ENCODE measurements around the gene RNASEH2C.

DNA sequence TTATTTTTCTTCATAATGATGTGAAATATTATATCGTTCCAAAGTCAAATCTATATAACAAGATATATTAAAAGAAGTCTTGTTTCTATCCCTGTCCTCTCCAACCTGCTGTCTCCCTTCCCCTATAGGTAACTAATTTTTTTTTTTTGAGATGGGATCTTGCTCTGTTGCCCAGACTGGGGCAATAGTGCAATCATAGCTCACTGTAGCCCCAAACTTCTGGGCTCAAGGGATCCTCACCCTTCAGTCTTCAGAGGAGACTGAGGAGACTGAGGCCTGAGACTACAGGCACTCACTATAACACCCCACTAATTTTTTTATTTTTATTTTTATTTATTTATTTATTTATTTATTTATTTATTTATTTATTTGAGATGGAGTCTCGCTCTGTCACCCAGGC, 47.6 kb downstream of the RNASEH2C start:
- TF ChIP-seq CTCF (conservative IDR thresholded peaks at IDR 0.05; ENCODE audit: low read depth, low read length), result no peak
- TF ChIP-seq EZH2 (IDR thresholded peaks at IDR 0.05; ENCODE audit: borderline replicate concordance, low read depth, low read length, poor library complexity, severe bottlenecking), result no peak

All from A673 (cell line).